ENCODE data around the gene GLCCI1. TPM values are rescaled to one million over a fixed set of nuclear protein-coding genes. Genes with fewer than 3 reads are reported as not detected.

The GLCCI1 gene
- total and polyA plus RNA-seq, 2 of the 8 experiments (the other 6 are each of a cell fraction or from before 2014, with no cell fraction given): 12.4 to 27.7 TPM

DNA sequence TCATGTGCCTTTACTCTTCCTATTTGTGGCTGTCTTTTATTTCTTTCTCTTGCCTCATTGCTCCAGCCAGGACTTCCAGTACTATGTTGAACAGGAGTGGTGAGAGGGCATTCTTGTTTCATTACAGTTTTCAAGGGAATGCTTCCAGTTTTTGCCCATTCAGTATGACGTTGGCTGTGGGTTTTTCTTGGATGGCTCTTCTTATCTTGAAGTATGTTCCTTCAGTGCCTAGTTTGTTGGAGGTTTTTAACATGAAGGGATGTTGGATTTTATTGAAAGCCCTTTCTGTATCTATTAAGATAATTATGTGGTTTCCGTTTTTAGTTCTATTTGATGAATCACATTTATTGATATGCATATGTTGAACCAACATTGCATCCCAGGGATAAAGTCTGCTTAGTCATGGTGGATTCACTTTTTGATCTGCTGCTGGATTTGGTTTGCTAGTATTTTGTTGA is 96.8 kb downstream of the GLCCI1 start (continued):
- TF ChIP-seq, protein P1, sequence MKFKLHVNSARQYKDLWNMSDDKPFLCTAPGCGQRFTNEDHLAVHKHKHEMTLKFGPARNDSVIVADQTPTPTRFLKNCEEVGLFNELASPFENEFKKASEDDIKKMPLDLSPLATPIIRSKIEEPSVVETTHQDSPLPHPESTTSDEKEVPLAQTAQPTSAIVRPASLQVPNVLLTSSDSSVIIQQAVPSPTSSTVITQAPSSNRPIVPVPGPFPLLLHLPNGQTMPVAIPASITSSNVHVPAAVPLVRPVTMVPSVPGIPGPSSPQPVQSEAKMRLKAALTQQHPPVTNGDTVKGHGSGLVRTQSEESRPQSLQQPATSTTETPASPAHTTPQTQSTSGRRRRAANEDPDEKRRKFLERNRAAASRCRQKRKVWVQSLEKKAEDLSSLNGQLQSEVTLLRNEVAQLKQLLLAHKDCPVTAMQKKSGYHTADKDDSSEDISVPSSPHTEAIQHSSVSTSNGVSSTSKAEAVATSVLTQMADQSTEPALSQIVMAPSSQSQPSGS (IDR thresholded peaks at IDR 0.05; ENCODE audit: low read length): no peak
- no peak for TF ChIP-seq RNF2 (IDR thresholded peaks at IDR 0.05; ENCODE audit: borderline replicate concordance, low read depth, low read length, missing control alignments, poor library complexity, severe bottlenecking)
